Endothelial cell of umbilical vein (primary cell): ENCODE measurements around the gene COTL1. TPM values are rescaled to one million over a fixed set of nuclear protein-coding genes. Genes with fewer than 3 reads are reported as not detected.

Experiments used
- BruUV-seq: library from RNA; stranded (reverse); fragments of 400-500 nt; replicated peaks from 2 replicates; lab custom pipeline; 2021; lab: Mats Ljungman, UMichigan
- CTCF ChIA-PET: fragments of 300-600, 350-600 bp; sonication (Branson Sonifier 250); formaldehyde crosslinking; loops from one replicate; lab custom pipeline; 2021; ENCODE audit warnings: antibody characterized with exemption, inconsistent platforms; lab: Charles Lee
- POLR2A ChIA-PET: fragments of 300-600, 350-600 bp; sonication (Branson Sonifier 250); formaldehyde crosslinking; loops from one replicate; lab custom pipeline; 2021; ENCODE audit warnings: antibody characterized with exemption, inconsistent platforms; lab: Charles Lee
- DNase-seq: peaks from one replicate; pipeline ENCODE4 v3.0.0-alpha.2; 2011; ENCODE audit warnings: low read depth, low spot score
- FAIRE-seq: peaks from 2 replicates; lab custom pipeline; 2011; peaks lifted over from hg19 to GRCh38; lab: Jason Lieb, UNC
- H2AFZ ChIP-seq: 2 replicates; pipeline ENCODE4 v1.6.0; 2012; ENCODE audit warnings: low read depth, low read length, control low read depth, inconsistent platforms
- H3K27ac ChIP-seq: 2 replicates; pipeline ENCODE4 v1.5.1; 2011; ENCODE audit warnings: low read depth, mild to moderate bottlenecking, control low read depth, low read length, moderate library complexity; ENCODE audit not compliant: insufficient read depth
- H3K27me3 ChIP-seq, 2 experiments: 2 replicates each; pipeline versions ENCODE4 v1.6.0 to v1.6.1; 2011; ENCODE audit warnings: low read length in 2 of 2, mixed read lengths in 1 of 2; ENCODE audit not compliant: control insufficient read depth in 2 of 2, insufficient read depth in 2 of 2
- H3K36me3 ChIP-seq, 2 experiments: 2 replicates in 1 of 2; 3 replicates in 1 of 2; pipeline ENCODE4 v1.5.1; 2011; ENCODE audit warnings: low read length in 2 of 2, mild to moderate bottlenecking in 1 of 2, moderate library complexity in 1 of 2; ENCODE audit not compliant: control insufficient read depth in 2 of 2, insufficient read depth in 2 of 2; ENCODE audit errors: extremely low read depth in 1 of 2
- H3K4me1 ChIP-seq: 3 replicates; pipeline ENCODE4 v1.5.1; 2011; ENCODE audit warnings: mild to moderate bottlenecking, low read length; ENCODE audit not compliant: control insufficient read depth, insufficient read depth; ENCODE audit errors: extremely low read depth
- H3K4me2 ChIP-seq: 2 replicates; pipeline ENCODE4 v1.6.1; 2011; ENCODE audit warnings: low read length, control low read depth, mixed read lengths; ENCODE audit not compliant: insufficient read depth
- H3K4me3 ChIP-seq, 3 experiments: fragments of 200-600 bp in 1 of 3; sonication (generic), shearing (Covaris generic) in 1 of 3; replicated peaks in 1 of 3; 2 replicates each; pipeline ENCODE4 v1.5.1; 2011 to 2016; ENCODE audit warnings: control low read depth in 3 of 3, low read length in 3 of 3, mild to moderate bottlenecking in 2 of 3, inconsistent platforms in 1 of 3, low read depth in 1 of 3, moderate library complexity in 1 of 3; ENCODE audit not compliant: insufficient read depth in 1 of 3
- H3K79me2 ChIP-seq: 2 replicates; pipeline ENCODE4 v1.6.0; 2012; ENCODE audit warnings: low read length, inconsistent platforms; ENCODE audit not compliant: control insufficient read depth, insufficient read depth
- H3K9ac ChIP-seq: replicated peaks from 2 replicates; pipeline ENCODE3; 2011; ENCODE audit warnings: low read length, control low read depth; ENCODE audit not compliant: insufficient read depth; ENCODE audit errors: extremely low read depth
- H3K9me1 ChIP-seq: replicated peaks from 3 replicates; pipeline ENCODE4 v1.6.0; 2011; ENCODE audit warnings: mild to moderate bottlenecking, low read length; ENCODE audit not compliant: control insufficient read depth, insufficient read depth; ENCODE audit errors: extremely low read depth
- H3K9me3 ChIP-seq: replicated peaks from 2 replicates; pipeline ENCODE4 v1.5.1; 2012; ENCODE audit warnings: low read length, inconsistent platforms; ENCODE audit not compliant: control insufficient read depth, insufficient read depth
- H4K20me1 ChIP-seq: replicated peaks from 2 replicates; pipeline ENCODE3; 2011; ENCODE audit warnings: mild to moderate bottlenecking, low read length; ENCODE audit not compliant: control insufficient read depth, insufficient read depth; ENCODE audit errors: extremely low read depth
- CTCF ChIP-seq, 2 donors: IDR thresholded peaks; 1 replicate in 1 of 2; 2 replicates in 1 of 2; pipeline ENCODE4 v1.5.1; 2011; ENCODE audit warnings: low read length in 2 of 2, mild to moderate bottlenecking in 2 of 2, moderate library complexity in 2 of 2, control low read depth in 1 of 2, inconsistent platforms in 1 of 2, low read depth in 1 of 2; ENCODE audit not compliant: insufficient read depth in 1 of 2; ENCODE audit errors: extremely low read depth in 1 of 2
- EZH2 ChIP-seq: IDR thresholded peaks from 2 replicates; pipeline ENCODE4 v1.6.1; 2012; ENCODE audit warnings: borderline replicate concordance, low read depth, mild to moderate bottlenecking, moderate library complexity, low read length, inconsistent platforms; ENCODE audit not compliant: severe bottlenecking
- FOS ChIP-seq: IDR thresholded peaks from 2 replicates; pipeline ENCODE4 v1.6.1; 2011; ENCODE audit warnings: mild to moderate bottlenecking, low read length, moderate library complexity, borderline replicate concordance; ENCODE audit not compliant: insufficient read depth
- GATA2 ChIP-seq: IDR thresholded peaks from 2 replicates; pipeline ENCODE4 v1.7.0; 2011; ENCODE audit warnings: low read depth, mild to moderate bottlenecking, moderate library complexity, mixed read lengths, low read length; ENCODE audit not compliant: insufficient read length, insufficient read depth
- JUN ChIP-seq: IDR thresholded peaks from 2 replicates; pipeline ENCODE4 v1.6.1; 2011; ENCODE audit warnings: borderline replicate concordance, low read depth; ENCODE audit not compliant: insufficient read length, insufficient read depth
- MAX ChIP-seq: IDR thresholded peaks from 2 replicates; pipeline ENCODE4 v1.6.1; 2011; ENCODE audit not compliant: insufficient read depth, insufficient read length
- MYC ChIP-seq: IDR thresholded peaks from one replicate; pipeline ENCODE4 v1.6.1; 2011; ENCODE audit warnings: mild to moderate bottlenecking, low read depth, low read length
- POLR2A ChIP-seq: IDR thresholded peaks from 2 replicates; pipeline ENCODE4 v1.6.1; 2012; ENCODE audit warnings: low read depth, mild to moderate bottlenecking, control low read depth, low read length
- POLR2AphosphoS5 ChIP-seq: IDR thresholded peaks from 2 replicates; pipeline ENCODE4 v1.6.1; 2012; ENCODE audit warnings: low read depth, mild to moderate bottlenecking, control low read depth, low read length, moderate library complexity; ENCODE audit not compliant: insufficient read depth
- dilution Hi-C: fragments of 300-500 bp; cut with MboI; formaldehyde crosslinking; loops from one replicate; pipeline ENCODE4 v1.15.0; 2019; ENCODE audit warnings: low sequenced_read_pairs; ENCODE audit not compliant: extremely low pct_ligation_motif_present
- intact Hi-C: fragments of 100-400 bp; cut with micrococcal nuclease; formaldehyde crosslinking; loops from one replicate; pipeline ENCODE4 v1.10.0; 2022
- polyA plus RNA-seq, 4 experiments: library from polyadenylated mRNA; depleted of rRNA in 3 of 4; stranded (reverse) in 3 of 4; unstranded in 1 of 4; fragments of >200 nt; gene quantifications; 2 replicates each; pipeline versions ENCODE4 v1.2.1 to v1.2.3, GENCODE V29; 2011 to 2012; ENCODE audit warnings: missing spikeins in 1 of 4
- total RNA-seq: library from RNA; stranded (reverse); gene quantifications from 2 replicates; pipeline ENCODE4 v1.2.3, GENCODE V29; 2021

Gene COTL1
- total and polyA plus RNA-seq, 2 donors (not counting 3 experiments of a cell fraction or from before 2014, with no cell fraction given) = 90.0 to 200 TPM

GRCh38 chr16:84665359-84665758 lies 47.5 kb upstream of the COTL1 start:
- no peak for DNase-seq
- ChIA-PET POLR2A (no interaction called here), CTCF (no interaction called here)
- BruUV-seq = no TSS peak
- Histone ChIP-seq H3K4me1 (peaks cover 6% of the 10 kb centered on the region), H3K4me2 (no peak overlapping the region), H3K79me2 (no peaks in the 10 kb centered on the region), H3K9me3 (no peaks in the 10 kb centered on the region), H3K9ac (no peak overlapping the region), H3K27ac (no peak overlapping the region), H4K20me1 (no peaks in the 10 kb centered on the region), H3K36me3 (peaks cover 0 to 19% of the 10 kb centered on the region in 2 experiments), H2AFZ (no peak overlapping the region), H3K9me1 (no peaks in the 10 kb centered on the region), H3K4me3 (no peak overlapping the region), H3K27me3 (no peaks in the 10 kb centered on the region)
- TF ChIP-seq FOS = no peak
- intact Hi-C loops = no loop called here
- dilution Hi-C loops = no loop called here
- no peak for FAIRE-seq

GRCh38 chr16:84663433-84664101 lies 45.7 kb upstream of the COTL1 start:
- Histone ChIP-seq H3K9me3 (no peaks in the 10 kb centered on the region), H3K9ac (no peak overlapping the region), H3K4me1 (peaks cover 6% of the 10 kb centered on the region), H4K20me1 (no peaks in the 10 kb centered on the region), H3K4me2 (no peak overlapping the region), H2AFZ (no peak overlapping the region), H3K27me3 (no peaks in the 10 kb centered on the region), H3K79me2 (no peaks in the 10 kb centered on the region), H3K9me1 (no peaks in the 10 kb centered on the region), H3K4me3 (no peak overlapping the region), H3K27ac (no peak overlapping the region), H3K36me3 (peaks cover 3 to 34% of the 10 kb centered on the region in 2 experiments)
- POLR2A ChIA-PET = no interaction called here
- no peak for FAIRE-seq
- dilution Hi-C loops = no loop called here
- intact Hi-C loops = no loop called here
- no peak for DNase-seq
- BruUV-seq = no TSS peak
- CTCF ChIA-PET = interaction anchor here (0.8 to 6.9 kb wide), 8 partner anchors 9 to 308 kb away, joined by 3 to 66 read pairs (median 4); no protein-coding TSS in a partner anchor
- TF ChIP-seq GATA2 (no peak), FOS (no peak), CTCF (IDR thresholded peaks at IDR 0.05; ENCODE audit: extremely low read depth in 1 of 2, insufficient read depth in 1 of 2, low read depth in 1 of 2, low read length in 2 of 2) (no peak), MAX (no peak), MYC (no peak), JUN (no peak), POLR2A (no peak), POLR2AphosphoS5 (no peak), EZH2 (no peak)
